GM18873 (cell line): ENCODE results near the gene OR52D1.

Experiments used
- ATAC-seq: cut with Tn5 transposase; IDR thresholded peaks from one replicate; pipeline ENCODE4 v1.9.1; 2021; ENCODE audit warnings: mild to moderate bottlenecking, moderate library complexity, moderate number of reproducible peaks; ENCODE audit not compliant: unreplicated experiment, low FRiP score

OR52D1 gene

DNA sequence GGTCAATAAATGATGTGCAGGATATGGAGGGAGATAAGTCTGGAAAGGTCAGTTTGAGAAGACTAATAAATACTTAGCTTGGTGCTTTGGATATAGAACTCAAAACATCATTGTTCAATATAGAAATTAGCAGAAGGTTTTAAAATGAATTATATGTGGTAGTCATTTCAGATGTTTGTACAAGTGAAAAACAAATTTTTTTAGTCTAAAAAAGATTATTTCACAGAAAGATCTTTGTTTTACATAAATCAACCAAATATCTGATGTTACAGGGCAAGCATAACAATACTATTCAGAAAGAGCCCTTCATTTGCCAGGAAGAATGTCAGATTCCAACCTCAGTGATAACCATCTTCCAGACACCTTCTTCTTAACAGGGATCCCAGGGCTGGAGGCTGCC, at the start of gene OR52D1:
TSS of gene OR52D1 (plus strand) at position 301 of the 400 bp plus-strand sequence. CDS start at position 323, 22 bp downstream.
- no peak for ATAC-seq

DNA sequence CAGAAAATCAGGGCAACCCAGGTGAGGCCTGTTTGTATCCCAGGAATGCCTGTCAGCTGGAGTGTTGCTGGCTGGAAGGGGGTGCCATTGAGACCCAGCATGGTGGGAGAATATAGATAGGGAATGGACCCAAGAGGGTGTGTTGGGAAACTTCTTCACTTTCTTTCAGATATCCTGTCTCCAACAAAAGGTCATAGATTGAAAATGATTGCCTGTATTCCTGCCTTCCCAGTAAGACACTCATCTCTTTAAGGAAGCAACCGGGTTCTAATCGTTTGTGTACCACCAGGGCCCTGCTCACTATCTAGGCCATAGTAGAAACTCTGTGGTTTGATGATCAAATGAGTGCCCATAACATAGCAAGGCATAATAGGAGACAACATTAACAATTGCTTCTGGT, 47.1 kb upstream of the OR52D1 start, which contains the start of gene OR51I1:
TSS of gene OR51I1 (minus strand) at position 101 of the 400 bp plus-strand sequence. CDS start at position 101, 0 bp downstream.
- ATAC-seq: no peak

DNA sequence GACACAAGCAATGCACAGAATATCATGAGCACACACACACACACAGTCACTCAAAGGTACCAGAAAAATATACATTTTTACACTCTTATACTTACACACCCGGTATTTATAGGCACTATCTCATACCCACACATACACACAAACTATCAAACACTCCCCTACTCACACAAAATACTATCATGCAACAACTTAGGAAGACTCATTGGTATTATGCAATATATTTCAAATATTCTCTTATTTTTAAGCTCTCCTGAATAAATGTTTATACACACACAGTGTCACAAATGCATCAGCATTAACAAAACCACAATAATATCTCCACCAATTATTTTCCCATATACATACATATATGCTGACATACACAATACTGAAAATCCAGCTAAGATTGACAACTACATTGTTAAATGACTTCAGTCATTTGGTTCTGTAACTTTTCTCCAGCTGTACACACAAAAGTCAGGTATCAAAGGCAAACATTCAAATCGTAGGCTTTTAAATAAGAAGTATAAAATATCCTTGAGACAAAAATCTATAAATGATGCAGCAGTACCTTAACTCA, 44.6 kb upstream of the OR52D1 start:
- ATAC-seq: no peak

DNA sequence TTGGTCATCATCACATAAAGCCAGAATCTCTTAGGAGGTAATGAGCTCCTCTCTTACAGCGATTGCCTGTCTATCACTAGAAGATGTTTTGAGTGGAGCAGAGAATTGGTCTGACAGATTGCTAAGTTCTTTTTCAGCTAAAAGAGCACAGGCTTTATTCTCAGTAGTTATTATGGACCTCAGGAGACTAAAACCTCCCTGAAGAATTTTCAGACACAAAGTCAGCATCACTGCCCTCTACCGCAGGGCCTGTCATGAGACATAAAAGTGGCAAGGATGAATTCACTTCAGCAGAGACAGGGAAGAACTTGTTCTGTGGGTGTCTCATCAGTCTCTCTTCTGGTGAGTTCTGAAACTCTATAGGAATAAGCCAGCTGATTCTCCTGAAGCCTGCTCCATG, 39.5 kb upstream of the OR52D1 start, which contains the start of gene OR51I2:
TSS of gene OR51I2 (plus strand) at position 301 of the 400 bp plus-strand sequence. CDS start 4,166 bp downstream, outside the sequence.
- ATAC-seq: no peak

DNA sequence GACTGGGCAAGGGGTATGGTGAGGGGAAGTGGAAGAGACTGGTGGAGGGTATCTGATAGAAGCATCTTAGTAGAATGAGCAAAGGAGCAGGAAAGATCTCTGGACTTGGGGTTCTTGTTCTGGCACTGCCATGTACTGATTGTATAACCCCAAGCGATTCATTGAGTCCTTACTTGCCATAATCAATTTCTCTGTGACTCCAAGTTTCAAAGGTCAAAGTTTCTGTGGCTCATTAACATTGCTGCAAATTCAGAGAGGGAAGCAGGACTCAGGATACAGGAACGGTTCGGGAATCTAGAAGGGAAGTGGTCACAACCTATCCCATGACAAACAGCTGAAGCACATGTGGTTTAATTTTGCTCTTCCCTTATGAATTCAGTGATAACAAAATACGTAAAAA, 39.1 kb upstream of the OR52D1 start:
- ATAC-seq: no peak

DNA sequence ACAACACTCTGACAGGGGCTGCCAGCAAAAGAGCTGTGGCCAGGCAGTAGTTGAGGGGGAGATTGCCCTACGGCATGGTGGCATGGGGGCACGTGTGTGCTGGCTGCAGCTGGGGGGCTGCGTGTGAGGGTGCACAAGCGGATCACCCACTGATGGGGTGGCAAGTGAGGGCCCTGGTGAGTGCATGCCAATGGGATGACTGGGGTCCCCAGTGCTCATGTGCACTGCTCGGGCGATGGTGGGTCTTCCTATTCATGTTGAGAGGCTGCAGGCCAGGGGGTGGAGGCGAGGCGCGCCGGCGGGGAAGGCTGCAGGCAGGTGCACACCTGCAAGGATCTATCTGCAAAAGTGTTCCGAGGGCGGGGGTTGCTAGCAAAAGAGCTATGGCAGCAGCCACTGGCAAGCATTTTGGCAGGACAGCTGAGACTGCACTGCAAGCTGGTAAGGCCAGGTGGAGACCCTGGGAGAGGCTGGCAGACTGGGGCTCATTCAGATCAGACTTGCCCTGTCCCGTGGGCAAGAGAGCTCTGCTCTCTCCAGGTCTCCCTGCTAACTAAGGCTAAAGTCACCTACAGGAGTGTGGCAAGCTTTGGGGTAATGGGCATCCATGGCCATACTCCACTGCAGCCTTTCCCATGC, 27.4 kb upstream of the OR52D1 start:
- no peak for ATAC-seq

DNA sequence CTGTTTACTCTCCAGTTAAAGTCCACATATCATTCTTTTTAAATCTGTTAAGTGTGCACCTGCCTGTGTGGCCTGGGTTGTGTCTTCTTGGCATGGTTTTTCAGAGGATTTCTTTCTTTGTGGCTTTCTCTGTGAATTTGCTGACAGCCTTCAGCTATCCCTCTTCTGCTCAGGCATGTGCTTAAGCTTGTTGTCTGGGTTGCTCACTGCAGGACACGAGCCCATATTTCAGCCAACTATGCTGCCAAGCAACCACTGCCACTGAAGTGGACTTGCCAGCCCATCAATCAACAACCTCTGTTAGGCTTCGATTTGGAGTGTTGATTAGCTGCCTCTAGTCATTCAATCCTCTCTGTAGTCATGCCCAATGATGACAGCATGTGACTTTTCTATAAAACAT, 21.0 kb upstream of the OR52D1 start:
- no peak for ATAC-seq

DNA sequence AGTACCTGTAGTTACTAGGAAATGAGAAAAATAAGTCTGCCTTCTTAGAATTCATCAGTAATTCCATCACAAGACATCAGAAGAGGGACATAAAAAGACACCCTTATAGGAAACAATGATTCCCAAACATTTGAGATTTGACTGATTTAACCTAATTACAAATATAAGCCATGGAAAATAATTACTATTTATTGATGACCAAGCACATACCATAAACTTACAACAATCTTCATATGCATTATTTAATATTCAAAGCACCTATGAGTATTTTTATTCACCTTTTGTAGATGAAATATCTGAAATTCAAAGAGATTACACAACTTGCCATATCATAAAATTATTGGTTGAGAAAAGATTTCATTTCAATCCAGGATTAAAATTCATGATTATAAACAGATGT, 14.6 kb upstream of the OR52D1 start:
- no peak for ATAC-seq

DNA sequence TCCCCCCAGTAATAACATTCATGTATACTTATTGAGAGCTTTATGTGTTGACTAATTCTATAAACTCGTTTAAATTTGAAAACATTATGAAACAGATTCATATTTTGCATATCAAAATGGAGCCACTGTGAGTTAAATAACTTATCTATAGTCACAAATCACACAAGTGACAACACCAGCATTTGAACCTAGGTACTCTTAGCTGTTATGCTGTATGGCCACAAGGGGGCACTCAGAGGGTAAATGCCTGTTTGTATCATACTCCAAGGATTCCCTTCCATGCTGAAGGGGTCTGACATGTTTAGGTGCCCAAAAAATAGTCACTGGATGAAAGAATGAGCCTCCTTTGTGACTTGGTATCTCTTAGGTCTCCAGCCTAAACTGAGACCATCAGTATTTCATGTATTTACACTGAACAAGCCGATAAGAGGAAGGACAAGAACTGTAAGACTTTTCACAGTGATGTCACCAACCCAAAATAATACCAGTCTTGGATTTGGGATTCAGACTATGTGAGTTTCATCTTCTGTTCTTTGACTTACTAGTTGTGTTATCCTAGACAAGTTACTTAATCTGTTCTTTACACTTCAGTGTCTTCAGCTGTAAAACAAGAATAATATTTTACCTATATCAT, 12.2 kb upstream of the OR52D1 start:
- ATAC-seq: no peak

DNA sequence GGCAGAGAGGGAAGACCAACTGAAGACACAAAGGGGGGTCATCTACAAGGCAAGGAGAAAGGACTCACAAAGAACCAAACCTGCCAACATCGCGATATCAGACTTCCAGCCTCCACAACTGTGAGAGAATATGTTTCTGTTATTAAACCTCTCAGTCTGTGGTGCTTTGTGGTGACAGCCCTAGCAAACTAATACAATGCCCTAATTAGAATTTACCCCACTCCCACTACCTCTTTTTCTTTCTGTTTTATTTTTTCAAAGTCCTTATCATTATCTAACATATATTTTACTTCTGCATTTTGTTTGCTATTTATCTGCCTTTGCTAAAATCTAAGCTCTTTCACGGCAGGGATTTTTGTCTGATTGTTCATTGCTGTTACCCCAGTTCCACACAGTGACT, 2.5 kb upstream of the OR52D1 start:
- no peak for ATAC-seq

DNA sequence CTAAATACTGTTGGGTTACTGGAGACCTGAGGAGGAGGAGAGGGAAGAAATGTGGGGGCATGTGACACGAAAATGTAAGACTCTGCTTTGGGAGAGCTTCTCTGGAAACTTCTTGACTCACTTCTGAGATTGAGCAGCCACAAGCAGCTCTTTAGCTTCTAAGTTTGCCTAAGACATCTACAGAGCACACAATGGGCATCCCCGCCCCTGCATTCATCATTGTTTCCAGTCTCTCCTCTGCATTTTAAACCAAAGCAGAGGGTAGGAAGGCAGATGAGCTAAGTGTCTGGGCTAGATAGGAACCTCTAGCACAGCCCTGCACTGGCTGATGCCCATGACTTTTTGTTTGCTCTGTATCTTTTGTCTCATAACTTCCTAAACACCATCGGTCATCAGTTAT, 2.1 kb upstream of the OR52D1 start:
- no peak for ATAC-seq

DNA sequence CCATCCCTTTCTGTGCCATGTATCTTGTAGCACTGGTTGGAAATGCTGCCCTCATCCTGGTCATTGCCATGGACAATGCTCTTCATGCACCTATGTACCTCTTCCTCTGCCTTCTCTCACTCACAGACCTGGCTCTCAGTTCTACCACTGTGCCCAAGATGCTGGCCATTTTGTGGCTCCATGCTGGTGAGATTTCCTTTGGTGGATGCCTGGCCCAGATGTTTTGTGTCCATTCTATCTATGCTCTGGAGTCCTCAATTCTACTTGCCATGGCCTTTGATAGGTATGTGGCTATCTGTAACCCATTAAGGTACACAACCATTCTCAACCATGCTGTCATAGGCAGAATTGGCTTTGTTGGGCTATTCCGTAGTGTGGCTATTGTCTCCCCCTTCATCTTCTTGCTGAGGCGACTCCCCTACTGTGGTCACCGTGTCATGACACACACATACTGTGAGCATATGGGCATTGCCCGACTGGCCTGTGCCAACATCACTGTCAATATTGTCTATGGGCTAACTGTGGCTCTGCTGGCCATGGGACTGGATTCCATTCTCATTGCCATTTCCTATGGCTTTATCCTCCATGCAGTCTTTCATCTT, 414 bp downstream of the OR52D1 start:
- ATAC-seq: no peak

DNA sequence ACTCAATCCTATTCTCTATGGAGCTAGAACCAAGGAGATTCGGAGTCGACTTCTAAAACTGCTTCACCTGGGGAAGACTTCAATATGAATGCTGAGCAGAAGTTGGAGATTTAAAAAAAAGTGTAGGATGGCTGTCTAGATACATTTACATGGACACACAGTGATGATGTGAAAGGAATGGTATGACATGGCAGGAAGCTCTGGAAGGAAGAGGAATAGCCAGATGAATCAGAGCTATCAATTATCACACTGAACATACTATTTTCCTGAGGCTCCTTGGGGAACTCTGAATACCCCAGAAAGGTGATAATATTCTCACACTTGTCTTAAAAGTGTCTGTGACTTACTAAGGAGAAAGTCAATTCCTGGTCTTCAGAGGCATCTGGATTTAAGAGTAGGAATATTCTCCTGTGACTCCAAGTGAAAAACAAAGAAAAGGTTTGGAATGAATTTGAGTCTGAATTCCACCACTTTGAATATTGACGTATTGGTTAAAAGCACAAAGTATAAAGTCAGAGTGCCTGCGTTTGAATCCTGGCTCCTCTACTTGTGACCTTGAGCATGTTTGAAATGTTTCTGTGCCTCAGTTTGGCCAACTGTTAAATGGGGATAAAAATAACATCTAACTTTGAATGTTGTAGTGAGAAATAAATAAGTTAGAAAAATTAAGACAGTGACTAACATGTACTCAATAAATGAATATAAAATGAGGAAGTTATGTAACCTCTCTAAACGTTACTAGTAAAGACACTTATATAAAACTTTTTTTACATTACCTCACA, 1.3 kb downstream of the OR52D1 start:
- ATAC-seq: no peak

DNA sequence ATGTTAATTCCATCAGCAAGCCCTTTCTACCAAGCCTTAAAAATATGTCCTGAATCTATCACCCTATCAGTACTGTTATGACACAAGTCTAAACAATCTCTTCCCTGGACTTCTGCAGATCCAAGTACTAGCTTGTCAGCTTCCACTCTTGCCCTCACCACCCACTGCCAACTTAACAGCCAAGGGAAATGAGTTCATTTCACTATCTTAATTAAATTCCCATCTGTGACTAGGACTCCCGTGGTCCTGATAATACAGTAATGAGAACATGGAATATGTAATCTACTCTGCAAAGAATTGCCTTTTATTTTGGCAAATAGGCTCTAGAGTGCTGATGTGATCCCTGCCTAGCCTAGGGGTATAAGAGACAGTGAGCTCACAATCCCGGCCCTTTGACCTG, 11.2 kb downstream of the OR52D1 start:
- ATAC-seq: no peak

DNA sequence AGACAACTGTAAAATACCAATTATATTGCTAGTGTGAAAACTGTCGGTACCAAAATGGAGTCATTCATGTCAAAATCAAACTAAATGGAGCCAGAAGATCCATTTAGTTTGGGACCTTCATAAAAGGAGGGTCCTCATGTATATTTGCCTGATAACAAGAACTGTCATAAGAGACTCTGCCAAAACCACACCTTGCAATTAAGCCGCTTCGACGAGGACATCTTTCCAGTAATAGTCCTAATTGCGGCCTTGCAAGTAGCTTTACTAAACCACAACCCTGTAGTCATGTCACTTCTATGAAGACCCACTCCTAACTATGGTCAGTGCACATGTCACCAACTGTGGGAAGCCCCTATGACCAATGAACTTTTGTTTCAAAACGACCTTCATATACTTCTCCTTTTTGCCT, 11.9 kb downstream of the OR52D1 start:
- no peak for ATAC-seq

DNA sequence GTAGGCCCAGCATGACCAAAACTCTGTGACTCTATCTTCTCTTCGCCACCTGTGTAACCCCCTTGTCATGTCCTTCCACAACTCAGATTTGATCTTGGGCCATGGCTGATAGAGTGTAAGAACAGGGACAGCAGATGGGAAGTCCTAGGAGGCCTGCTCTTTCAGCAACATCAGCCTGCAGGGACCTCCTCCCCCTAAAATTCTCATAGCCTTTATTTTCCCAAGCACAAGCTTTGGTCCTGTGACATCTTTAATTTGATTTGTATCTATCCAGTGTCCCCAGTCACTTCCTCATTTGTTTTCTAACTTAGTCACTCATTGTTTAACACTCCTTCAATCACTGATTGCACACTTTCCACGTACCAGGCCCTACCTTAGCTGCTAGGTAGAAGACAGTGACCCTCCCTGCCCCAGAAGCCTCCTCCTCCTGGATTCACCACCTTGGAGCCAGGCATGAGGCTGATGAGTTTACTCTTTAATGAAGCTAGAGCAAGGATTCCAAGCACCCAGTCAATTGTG, 16.0 kb downstream of the OR52D1 start:
- no peak for ATAC-seq

DNA sequence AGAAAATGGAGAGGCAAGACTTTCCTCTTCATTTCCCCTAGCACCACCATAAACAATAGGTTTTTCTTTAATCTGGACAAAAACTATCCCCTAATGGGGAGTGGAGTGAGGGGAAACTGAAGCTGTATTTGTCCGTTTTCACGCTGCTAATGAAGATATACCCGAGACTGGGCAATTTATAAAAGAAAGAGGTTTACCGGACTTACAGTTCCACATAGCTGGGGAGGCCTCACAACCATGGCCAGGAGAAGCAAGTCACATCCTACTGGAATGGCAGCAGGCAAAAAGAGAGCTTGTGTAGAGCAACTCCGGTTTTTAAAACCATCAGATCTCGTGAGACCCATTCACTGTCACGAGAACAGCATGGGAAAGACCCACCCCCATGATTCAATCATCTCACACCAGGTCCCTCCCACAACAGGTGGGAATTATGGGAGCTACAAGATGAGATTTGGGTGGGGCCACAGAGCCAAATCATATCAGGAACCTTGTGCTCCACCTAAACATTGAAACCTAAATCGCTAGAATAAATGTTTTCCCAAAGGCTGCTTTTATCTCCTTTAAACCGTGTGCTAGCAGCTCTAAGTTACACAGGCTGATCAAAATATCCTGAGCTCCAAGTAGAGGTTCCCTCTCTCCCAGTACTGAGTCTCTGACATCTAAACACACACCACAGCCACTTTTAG, 17.0 kb downstream of the OR52D1 start:
- ATAC-seq: no peak

DNA sequence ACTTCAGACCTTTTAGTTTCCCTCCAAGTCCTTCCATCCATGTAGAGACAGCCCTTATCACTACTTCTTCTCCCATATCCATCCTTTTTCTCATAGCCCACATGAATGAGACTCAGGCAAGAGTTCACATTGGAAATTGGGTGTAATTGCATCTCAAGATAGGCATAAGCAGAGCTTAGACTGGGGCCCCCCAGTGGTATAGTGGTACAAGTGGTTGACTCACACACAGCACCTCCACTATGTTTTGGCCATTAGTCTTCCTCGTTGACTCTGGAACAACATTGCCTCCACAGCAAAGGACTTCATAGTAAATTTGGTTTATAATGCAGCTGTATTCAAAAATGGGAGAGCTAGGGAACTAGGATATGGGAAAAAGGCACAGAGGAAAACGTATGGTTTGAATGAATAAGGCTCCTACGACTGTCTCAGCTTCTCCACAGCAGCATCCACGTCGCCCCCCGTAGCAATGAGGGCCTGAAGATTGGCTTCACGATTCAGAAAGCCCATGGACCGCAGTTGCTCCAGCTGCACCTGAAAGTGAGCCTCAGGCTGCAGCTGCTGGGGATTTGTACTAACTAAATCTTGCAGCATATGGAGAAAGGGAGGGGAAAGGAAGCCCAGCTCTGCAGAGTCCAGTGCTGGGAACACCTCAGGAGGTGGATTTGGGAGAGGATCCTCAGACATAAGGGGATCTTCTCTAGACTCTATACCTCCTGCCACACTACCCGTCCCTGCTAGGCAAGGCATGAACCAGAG, 18.9 kb downstream of the OR52D1 start:
- no peak for ATAC-seq

DNA sequence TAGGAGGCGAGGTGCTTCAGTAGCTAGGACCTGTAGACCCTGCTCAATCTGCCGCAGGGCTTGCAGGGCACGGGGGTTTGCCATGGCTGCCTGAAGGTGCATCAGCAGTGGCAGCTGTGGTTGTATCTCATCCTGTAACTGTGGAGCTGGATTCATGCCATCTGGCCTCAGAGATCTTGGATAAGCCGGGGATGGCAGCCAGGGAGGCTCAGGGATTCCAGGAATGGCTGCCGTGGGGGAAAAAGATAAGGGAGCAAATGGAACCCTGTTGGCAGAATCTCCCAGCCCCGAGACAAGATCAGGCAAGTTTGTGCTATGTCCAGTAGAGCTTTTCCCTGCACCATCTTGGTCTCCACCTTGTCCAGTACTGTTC, 19.4 kb downstream of the OR52D1 start:
- ATAC-seq: no peak
